Stimulated activated CD4-positive, alpha-beta T cell treated with anti-CD3 and anti-CD28 coated beads, TNF-alpha, amount 100 ng/mL, for 24 hours (primary cell): ENCODE measurements around the gene COMMD1.
"Not testable (repeated sequence)": the region's sequence is repeated elsewhere in the genome, so short reads cannot be mapped to it uniquely, and the experiment has no call there.

Source experiments
- DNase-seq, 3 experiments: peaks; one replicate each; pipeline ENCODE4 v3.0.0-alpha.2; 2020; ENCODE audit warnings: low read depth in 3 of 3

The COMMD1 gene

GRCh38 chr2:62074233-62074632, 168.8 kb downstream of the COMMD1 start:
- DNase-seq = no peak

- no peak for DNase-seq
Observed at GRCh38 chr2:62076980-62077638, 171.6 kb downstream of the COMMD1 start.

GRCh38 chr2:62084801-62085200, 179.3 kb downstream of the COMMD1 start:
- DNase-seq = no peak

- no peak for DNase-seq
Observed at GRCh38 chr2:62089658-62090057, 184.2 kb downstream of the COMMD1 start.

- no peak for DNase-seq
Observed at GRCh38 chr2:62091471-62091870, 186.0 kb downstream of the COMMD1 start.

GRCh38 chr2:62099050-62099449, 193.6 kb downstream of the COMMD1 start:
- DNase-seq = no peak

- no peak for DNase-seq
Observed at GRCh38 chr2:62099523-62100175, 194.2 kb downstream of the COMMD1 start.

GRCh38 chr2:62101886-62102285, 196.4 kb downstream of the COMMD1 start:
- DNase-seq = no peak

- DNase-seq = no peak
Observed at GRCh38 chr2:62102402-62102920, 197.0 kb downstream of the COMMD1 start.

- no peak for DNase-seq
Observed at GRCh38 chr2:62109554-62109953, 204.1 kb downstream of the COMMD1 start.

- no peak for DNase-seq
Observed at GRCh38 chr2:62110415-62111025, 205.0 kb downstream of the COMMD1 start.

- no peak for DNase-seq
Observed at GRCh38 chr2:62112179-62112578, 206.7 kb downstream of the COMMD1 start.

- DNase-seq = no peak
Observed at GRCh38 chr2:62114564-62114963, 209.1 kb downstream of the COMMD1 start.

GRCh38 chr2:62116983-62117382, 211.5 kb downstream of the COMMD1 start:
- DNase-seq = no peak

- no peak for DNase-seq
Observed at GRCh38 chr2:62118160-62118559, 212.7 kb downstream of the COMMD1 start.

- DNase-seq = no peak
Observed at GRCh38 chr2:62119311-62119974, 214.0 kb downstream of the COMMD1 start.

- DNase-seq = not testable (repeated sequence)
Observed at GRCh38 chr2:62126239-62126638, 220.8 kb downstream of the COMMD1 start.

GRCh38 chr2:62133320-62133823, 227.9 kb downstream of the COMMD1 start:
- DNase-seq = no peak

- DNase-seq = no peak
Observed at GRCh38 chr2:62136956-62137830, 231.7 kb downstream of the COMMD1 start.

GRCh38 chr2:62140426-62141141, 235.1 kb downstream of the COMMD1 start:
- DNase-seq = no peak
